Smooth muscle cell (in vitro differentiated cells): ENCODE measurements around the gene C11orf54. TPM values are rescaled to one million over a fixed set of nuclear protein-coding genes. Genes with fewer than 3 reads are reported as not detected.
"Not testable (repeated sequence)": the region's sequence is repeated elsewhere in the genome, so short reads cannot be mapped to it uniquely, and the experiment has no call there.

ENCODE experiments used
- DNase-seq: peaks from one replicate; lab custom pipeline; 2025; ENCODE audit not compliant: unreplicated experiment; lab: John Stamatoyannopoulos, UW
- H2AFZ ChIP-seq: fragments of 200-600 bp; sonication (generic); 2 replicates; pipeline ENCODE4 v1.6.0; 2016; ENCODE audit warnings: antibody characterized with exemption, low read depth, mild to moderate bottlenecking
- H3F3A ChIP-seq: fragments of 200-600 bp; sonication (generic); 2 replicates; pipeline ENCODE4 v1.6.0; 2017; ENCODE audit warnings: antibody characterized with exemption, low read depth
- H3K27ac ChIP-seq: fragments of 200-600 bp; sonication (generic); 2 replicates; pipeline ENCODE4 v1.5.1; 2016; ENCODE audit warnings: low read depth, mild to moderate bottlenecking
- H3K27me3 ChIP-seq: fragments of 200-600 bp; sonication (generic); 2 replicates; pipeline ENCODE4 v1.6.1; 2016; ENCODE audit warnings: low read depth, mild to moderate bottlenecking
- H3K36me3 ChIP-seq: fragments of 200-600 bp; sonication (generic); 2 replicates; pipeline ENCODE4 v1.5.1; 2016; ENCODE audit warnings: low read depth
- H3K4me1 ChIP-seq: fragments of 200-600 bp; sonication (generic); 2 replicates; pipeline ENCODE4 v1.5.1; 2016; ENCODE audit warnings: low read depth
- H3K4me2 ChIP-seq: fragments of 200-600 bp; sonication (generic); 2 replicates; pipeline ENCODE4 v1.6.0; 2016; ENCODE audit warnings: mild to moderate bottlenecking
- H3K4me3 ChIP-seq: fragments of 200-600 bp; sonication (generic); 2 replicates; pipeline ENCODE4 v1.5.1; 2016; ENCODE audit warnings: mild to moderate bottlenecking
- H3K79me2 ChIP-seq: fragments of 200-600 bp; sonication (generic); 2 replicates; pipeline ENCODE4 v1.6.0; 2016; ENCODE audit warnings: low read depth, mild to moderate bottlenecking
- H3K9ac ChIP-seq: fragments of 200-600 bp; sonication (generic); 2 replicates; pipeline ENCODE4 v1.6.0; 2016; ENCODE audit warnings: low read depth
- H3K9me3 ChIP-seq: fragments of 200-600 bp; sonication (generic); replicated peaks from 2 replicates; pipeline ENCODE4 v1.5.1; 2016; ENCODE audit warnings: low read depth
- H4K20me1 ChIP-seq: fragments of 200-600 bp; sonication (generic); 2 replicates; pipeline ENCODE4 v1.6.0; 2016; ENCODE audit warnings: low read depth
- WGBS: methylation state at CpG from one replicate; pipeline ENCODE4 v1.1.7; 2016; ENCODE audit warnings: low lambda C conversion rate; 5-methylcytosine and 5-hydroxymethylcytosine counted together
- polyA plus RNA-seq: library from polyadenylated mRNA; unstranded; fragments of >200 nt; fragmentation: Nextera tagmentation; extraction: Ambion mirVana; gene quantifications from 2 replicates; pipeline ENCODE4 v1.2.1, GENCODE V29; 2016
- total RNA-seq: library from RNA; depleted of rRNA; stranded (reverse); fragments of >200 nt; gene quantifications from 2 replicates; pipeline ENCODE4 v1.2.3, GENCODE V29; 2014
- TF ChIP-seq, protein P1 (sequence below): fragments of 200-600 bp; sonication (generic); IDR thresholded peaks from 2 replicates; pipeline ENCODE4 v1.5.1; 2017; ENCODE audit warnings: borderline replicate concordance, mild to moderate bottlenecking, antibody characterized with exemption; ENCODE audit not compliant: insufficient read depth, poor library complexity, severe bottlenecking

The C11orf54 gene
- total and polyA plus RNA-seq, 2 experiments from 2014 or later, result 8.5 to 12.3 TPM

GRCh38 chr11:93744669-93745004 is 3.2 kb downstream of the C11orf54 start:
- H3K27me3 ChIP-seq, result no peaks in the 10 kb centered on the region
- peaks cover 10% of the 10 kb centered on the region for H3K4me1 ChIP-seq
- WGBS, result 71% methylated on average over 7 of the region's 7 CpGs
- H3K4me2 ChIP-seq, result peak overlapping the region; percentile 48
- H3K9me3 ChIP-seq, result no peaks in the 10 kb centered on the region
- peak overlapping the region; percentile 32 for H3K4me3 ChIP-seq
- TF ChIP-seq, protein P1, sequence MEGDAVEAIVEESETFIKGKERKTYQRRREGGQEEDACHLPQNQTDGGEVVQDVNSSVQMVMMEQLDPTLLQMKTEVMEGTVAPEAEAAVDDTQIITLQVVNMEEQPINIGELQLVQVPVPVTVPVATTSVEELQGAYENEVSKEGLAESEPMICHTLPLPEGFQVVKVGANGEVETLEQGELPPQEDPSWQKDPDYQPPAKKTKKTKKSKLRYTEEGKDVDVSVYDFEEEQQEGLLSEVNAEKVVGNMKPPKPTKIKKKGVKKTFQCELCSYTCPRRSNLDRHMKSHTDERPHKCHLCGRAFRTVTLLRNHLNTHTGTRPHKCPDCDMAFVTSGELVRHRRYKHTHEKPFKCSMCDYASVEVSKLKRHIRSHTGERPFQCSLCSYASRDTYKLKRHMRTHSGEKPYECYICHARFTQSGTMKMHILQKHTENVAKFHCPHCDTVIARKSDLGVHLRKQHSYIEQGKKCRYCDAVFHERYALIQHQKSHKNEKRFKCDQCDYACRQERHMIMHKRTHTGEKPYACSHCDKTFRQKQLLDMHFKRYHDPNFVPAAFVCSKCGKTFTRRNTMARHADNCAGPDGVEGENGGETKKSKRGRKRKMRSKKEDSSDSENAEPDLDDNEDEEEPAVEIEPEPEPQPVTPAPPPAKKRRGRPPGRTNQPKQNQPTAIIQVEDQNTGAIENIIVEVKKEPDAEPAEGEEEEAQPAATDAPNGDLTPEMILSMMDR, result no peak
- no peak for DNase-seq
- no peaks in the 10 kb centered on the region for H3K36me3 ChIP-seq
- peaks cover under 1% of the 10 kb centered on the region for H3F3A ChIP-seq
- H3K9ac ChIP-seq, result no peak overlapping the region
- H3K79me2 ChIP-seq, result peaks cover 40% of the 10 kb centered on the region
- no peak overlapping the region for H2AFZ ChIP-seq
- H3K27ac ChIP-seq, result peak overlapping the region; percentile 31
- peaks cover 13% of the 10 kb centered on the region for H4K20me1 ChIP-seq

GRCh38 chr11:93745005-93745755 is 3.7 kb downstream of the C11orf54 start:
- H3K27me3 ChIP-seq, DNase-seq, H2AFZ ChIP-seq, H3K4me1 ChIP-seq, H3K36me3 ChIP-seq, H3K9me3 ChIP-seq, H4K20me1 ChIP-seq, H3F3A ChIP-seq: not testable (repeated sequence)
- WGBS, result 40% methylated on average over 12 of the region's 12 CpGs
- Histone ChIP-seq H3K9ac (peak overlapping the region; percentile 22), H3K79me2 (peaks cover 34% of the 10 kb centered on the region), H3K27ac (peak overlapping the region; percentile 31), H3K4me2 (peak overlapping the region; percentile 48), H3K4me3 (peak overlapping the region; percentile 32)

DNA sequence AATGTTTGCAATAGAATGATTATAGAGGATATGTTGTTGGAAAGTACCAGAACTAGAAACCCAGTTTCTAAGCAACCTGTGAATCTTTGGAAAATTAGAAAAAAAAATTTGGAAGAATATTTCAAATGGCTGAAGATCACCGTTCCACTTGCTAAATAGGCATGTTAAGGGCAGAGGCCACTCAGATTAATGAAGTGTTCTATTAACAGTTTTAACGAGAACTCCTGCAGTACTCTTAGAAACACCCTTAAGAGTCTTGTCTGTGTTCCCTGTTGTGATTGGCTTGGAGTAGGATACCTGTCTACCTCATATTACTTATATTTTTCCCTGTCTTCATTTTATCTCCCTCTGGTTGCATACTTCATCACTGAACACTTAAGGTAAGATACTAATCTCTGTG is 4.6 kb downstream of the C11orf54 start:
- H3K79me2 ChIP-seq, result peaks cover 25% of the 10 kb centered on the region
- H3K36me3 ChIP-seq, result no peaks in the 10 kb centered on the region
- H3K4me1 ChIP-seq, result peaks cover 6% of the 10 kb centered on the region
- no peaks in the 10 kb centered on the region for H3F3A ChIP-seq
- H3K4me3 ChIP-seq, result peak overlapping the region; percentile 32
- whole genome bisulfite sequencing, result 93% methylated on average over 2 of the region's 2 CpGs
- H4K20me1 ChIP-seq, result no peaks in the 10 kb centered on the region
- no peak overlapping the region for H2AFZ ChIP-seq
- no peaks in the 10 kb centered on the region for H3K9me3 ChIP-seq
- no peak overlapping the region for H3K9ac ChIP-seq
- TF ChIP-seq, protein P1, result no peak
- DNase-seq, result no peak
- no peak overlapping the region for H3K4me2 ChIP-seq
- H3K27me3 ChIP-seq, result no peaks in the 10 kb centered on the region
- H3K27ac ChIP-seq, result no peak overlapping the region

- Histone ChIP-seq H3K9me3 (no peaks in the 10 kb centered on the region), H3K36me3 (no peaks in the 10 kb centered on the region), H3K9ac (no peak overlapping the region), H2AFZ (no peak overlapping the region), H3F3A (no peaks in the 10 kb centered on the region), H3K4me3 (peak overlapping the region; percentile 5), H3K27ac (no peak overlapping the region), H3K4me1 (peaks cover 6% of the 10 kb centered on the region), H3K79me2 (peaks cover 18% of the 10 kb centered on the region), H4K20me1 (no peaks in the 10 kb centered on the region), H3K27me3 (no peaks in the 10 kb centered on the region), H3K4me2 (no peak overlapping the region)
- TF ChIP-seq, protein P1, result no peak
- WGBS, result 97% methylated on average over 1 of the region's 1 CpG
- DNase-seq, result no peak
Measured at GRCh38 chr11:93747122-93747521, 5.7 kb downstream of the C11orf54 start.
